Jurkat, Clone E6-1 (cell line): ENCODE measurements around the gene PPP1R15B.

Experiments
- DNase-seq: peaks from one replicate; pipeline ENCODE4 v3.0.0-alpha.2; 2011; ENCODE audit warnings: low read depth, low spot score
- H3K4me3 ChIP-seq: 2 replicates; pipeline ENCODE4 v1.5.1; 2011; ENCODE audit warnings: mild to moderate bottlenecking, low read length, control low read depth, moderate library complexity

Gene PPP1R15B

DNA sequence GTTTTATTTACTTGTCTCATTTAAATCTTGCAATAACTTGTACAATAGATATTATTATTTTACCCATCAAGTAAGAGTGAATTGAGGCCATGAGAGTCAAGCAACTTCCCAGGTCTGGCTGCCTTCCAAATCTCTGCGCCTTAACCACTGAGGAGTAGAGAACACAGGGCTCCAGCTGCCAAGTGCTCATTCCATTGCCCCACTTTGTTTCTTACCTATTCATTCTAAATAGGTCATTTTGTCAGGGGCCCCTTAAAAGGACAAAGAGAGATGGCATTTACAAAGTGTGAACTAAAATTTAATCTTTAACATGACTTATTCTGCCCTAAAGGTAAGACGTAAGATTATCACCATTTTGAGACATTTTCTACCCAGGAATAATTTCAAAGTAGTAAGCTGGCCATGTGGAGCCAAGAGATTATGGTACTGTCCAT, 3.5 kb downstream of the PPP1R15B start:
- DNase-seq, result peak; percentile 54
- H3K4me3 ChIP-seq, result peak overlapping the region; percentile 97

GRCh38 chr1:204407295-204407971, 4.2 kb downstream of the PPP1R15B start:
- no peak for DNase-seq
- H3K4me3 ChIP-seq, result peak overlapping the region; percentile 97

DNA sequence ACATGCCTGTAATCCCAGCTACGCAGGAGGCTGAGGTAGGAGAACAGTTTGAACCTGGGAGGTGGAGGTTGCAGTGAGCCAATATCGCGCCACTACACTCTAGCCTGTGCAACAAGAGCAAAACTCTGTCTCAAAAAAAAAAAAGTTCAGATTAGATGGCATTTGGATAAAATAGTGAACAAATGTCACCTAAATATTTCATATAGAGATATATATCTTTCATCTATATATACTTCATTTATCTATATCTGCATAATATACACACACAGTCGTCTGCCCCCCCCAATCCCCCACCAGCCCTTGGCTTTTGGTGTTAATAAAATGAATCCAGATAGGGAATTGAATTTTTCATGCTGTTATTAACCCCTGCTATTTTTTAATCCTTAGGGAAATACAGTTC, 5.0 kb downstream of the PPP1R15B start:
- no peak overlapping the region for H3K4me3 ChIP-seq
- no peak for DNase-seq

DNA sequence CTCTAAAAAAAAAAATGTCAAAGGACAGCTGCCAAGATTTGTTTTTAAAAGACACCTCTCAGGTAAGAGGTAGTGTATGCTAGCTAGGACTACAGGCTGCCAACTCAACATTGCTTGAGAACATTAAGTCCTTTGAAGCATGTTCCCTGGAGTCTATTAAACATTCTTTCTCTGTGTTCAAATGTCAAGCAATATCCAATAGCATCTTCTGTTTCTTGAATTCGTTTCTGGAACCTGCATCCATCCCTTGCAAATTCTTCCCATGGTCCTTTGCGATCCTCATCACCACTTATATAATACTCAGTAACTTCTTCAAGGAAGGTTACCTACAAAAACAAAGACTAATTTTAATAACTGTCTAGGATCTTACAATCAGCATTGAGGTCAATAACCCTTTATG, 5.6 kb downstream of the PPP1R15B start:
- DNase-seq, result no peak
- H3K4me3 ChIP-seq, result no peak overlapping the region

DNA sequence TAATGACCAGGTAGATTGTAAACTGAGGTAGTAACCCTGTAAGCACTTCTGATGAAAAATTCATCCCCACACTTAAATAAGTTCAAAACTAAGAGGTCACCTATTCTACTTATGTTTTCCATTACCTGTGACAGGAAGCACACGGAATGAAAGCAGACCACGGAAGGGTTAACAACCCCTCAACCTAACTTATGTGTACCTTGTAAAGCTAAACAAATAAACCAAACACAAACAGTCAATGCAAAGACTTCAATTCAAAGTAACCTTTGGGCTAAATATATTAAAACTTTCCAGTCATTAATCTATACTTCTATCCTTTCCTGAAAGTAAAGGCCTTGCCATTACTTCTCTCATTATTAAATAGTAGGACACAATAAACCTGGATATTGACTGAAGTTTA, 7.0 kb downstream of the PPP1R15B start:
- no peak for DNase-seq
- no peak overlapping the region for H3K4me3 ChIP-seq

DNA sequence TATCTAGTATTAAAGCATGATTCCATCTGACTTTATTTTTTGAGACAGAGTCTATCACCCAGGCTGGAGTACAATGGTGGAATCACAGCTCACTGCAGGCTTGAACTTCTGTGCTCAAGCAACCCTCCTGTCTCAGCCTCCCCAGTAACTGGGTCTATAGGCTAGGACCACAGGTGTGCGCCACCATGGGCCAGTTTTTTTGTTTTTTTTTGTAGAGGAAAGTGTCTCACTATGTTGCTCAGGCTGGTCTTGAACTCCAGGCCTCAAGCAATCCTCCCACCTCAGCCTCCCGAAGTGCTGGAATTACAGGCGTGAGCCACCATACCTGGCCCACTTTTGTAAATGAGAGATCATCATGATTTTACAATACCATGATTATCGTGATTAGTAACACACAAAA, 9.2 kb downstream of the PPP1R15B start:
- H3K4me3 ChIP-seq, result no peak overlapping the region
- DNase-seq, result no peak

- no peak for DNase-seq
- H3K4me3 ChIP-seq, result no peak overlapping the region
These were observed 9.9 kb downstream of the PPP1R15B start for GRCh38 chr1:204401730-204402129.

DNA sequence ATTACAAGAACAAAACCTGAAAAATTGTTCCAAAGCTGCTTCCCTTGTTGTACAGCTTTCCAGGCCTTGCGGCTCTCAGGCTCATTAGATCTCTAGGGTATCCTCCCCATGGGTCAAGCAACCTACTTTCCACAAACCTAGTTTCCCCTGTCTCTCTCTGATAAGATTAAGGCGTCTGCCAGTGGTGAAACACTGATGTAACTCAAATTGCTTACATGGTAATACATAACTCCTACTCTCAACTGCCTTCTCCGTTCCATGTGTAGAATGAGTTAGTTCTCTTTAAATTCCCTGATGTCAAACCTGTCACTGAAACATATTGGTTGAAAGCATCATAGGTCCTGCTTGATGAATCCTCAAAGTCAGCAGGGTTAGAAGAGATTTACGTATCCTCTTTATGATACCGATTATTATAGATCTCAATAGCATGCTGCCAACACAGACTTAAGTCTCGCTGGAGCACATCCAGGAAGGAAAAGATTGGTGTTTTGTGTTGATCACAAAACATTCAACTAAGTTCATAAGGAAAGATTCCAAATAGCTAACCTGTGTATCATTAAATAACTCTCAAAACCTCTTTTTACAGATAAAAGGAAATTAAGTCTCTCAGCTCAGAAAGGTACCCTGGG, 10.6 kb downstream of the PPP1R15B start:
- no peak for DNase-seq

DNA sequence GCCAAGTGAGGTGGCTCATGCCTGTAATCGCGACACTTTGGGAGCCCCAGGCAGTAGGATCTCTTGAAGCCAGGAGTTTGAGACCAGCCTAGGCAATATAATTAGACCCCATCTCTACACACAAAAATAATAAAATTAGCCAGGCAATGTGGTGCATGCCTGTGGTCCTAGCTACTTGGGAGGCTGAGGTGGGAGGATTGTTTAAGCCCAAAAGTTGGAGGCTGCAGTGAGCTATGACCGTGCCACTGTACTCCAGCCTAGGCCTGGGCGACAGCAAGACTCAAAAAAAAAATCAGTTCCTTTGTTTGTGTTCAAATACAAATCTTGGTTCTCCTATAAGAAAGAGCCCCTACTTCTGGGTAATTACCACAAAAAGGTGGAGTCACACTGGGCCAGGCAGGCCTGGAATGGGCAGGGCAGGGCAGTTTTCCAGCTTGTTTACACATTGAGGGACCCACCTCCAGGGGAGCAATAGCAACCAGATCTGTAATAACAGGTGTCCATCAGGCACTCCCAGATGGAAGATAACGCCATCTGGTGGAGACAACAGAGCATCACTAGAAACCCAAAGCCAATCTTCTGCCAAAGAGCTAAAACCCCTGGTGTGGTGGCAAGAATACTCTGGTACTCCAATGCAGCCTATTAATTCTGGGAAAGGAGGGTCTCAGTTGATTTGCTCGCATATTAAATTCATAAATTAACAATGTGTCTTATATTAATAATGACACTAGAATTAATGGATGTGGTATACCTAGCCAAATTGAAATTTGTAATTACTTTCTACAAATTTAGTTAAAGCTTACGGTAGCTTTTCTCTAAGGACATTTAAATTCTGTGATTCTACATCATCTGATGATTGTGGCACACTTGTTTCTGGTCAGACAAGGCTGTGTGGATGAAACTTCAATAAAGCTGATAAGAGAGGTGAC, 13.2 kb downstream of the PPP1R15B start:
- H3K4me3 ChIP-seq, result no peak overlapping the region
- peak; percentile 70 for DNase-seq

More for the DNA sequence above, 10.6 kb downstream of the PPP1R15B start:
- H3K4me3 ChIP-seq, result no peak overlapping the region

DNA sequence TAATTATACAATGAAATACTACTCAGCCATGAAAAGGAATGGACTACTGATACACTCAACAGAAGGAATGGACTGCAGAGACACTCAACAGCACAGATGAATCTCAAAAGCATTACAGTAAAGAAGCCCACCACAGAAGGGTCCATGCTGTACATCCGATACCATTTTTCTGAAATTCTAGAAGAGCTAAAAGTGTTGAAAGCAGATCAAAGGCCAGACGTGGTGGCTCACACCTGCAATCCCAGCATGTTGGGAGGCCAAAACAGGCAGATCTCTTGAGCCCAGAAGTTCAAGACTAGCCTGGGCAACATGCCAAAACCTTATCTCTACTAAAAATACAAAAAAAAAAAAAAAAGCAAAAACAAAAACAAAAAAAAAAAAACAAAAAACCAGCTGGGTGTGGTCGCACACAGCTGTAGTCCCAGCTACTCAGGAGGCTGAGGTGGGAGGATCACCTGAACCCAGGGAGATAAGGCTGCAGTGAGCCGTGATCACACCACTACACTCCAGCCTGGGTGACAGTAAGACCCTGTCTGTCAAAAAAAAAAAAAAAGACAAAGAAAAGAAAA, 15.5 kb downstream of the PPP1R15B start:
- no peak for DNase-seq
- H3K4me3 ChIP-seq, result no peak overlapping the region

GRCh38 chr1:204391629-204392028, 20.0 kb downstream of the PPP1R15B start:
- DNase-seq, result no peak
- H3K4me3 ChIP-seq, result no peak overlapping the region

GRCh38 chr1:204390751-204391466, 20.7 kb downstream of the PPP1R15B start:
- DNase-seq, result no peak

DNA sequence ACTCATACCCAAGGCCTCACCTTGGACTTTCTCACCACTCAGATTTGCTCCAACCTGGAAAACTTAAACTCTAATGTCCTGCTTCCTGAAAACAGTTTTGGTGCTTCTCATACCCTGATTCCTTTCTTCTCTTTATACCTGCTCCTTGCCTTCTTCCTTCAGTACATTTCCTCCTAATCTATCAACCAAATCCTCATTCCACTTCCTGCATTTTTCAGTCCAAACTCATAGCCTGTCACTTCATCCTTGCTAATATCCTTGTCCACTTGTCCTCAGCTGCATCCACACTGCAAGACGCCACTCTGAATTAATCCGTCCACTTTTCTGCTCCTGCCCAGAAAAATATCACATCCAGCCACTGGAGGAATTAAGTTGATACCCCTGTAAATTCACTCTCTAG, 25.9 kb downstream of the PPP1R15B start:
- no peak for DNase-seq
- no peak overlapping the region for H3K4me3 ChIP-seq

More at GRCh38 chr1:204390751-204391466, 20.7 kb downstream of the PPP1R15B start:
- H3K4me3 ChIP-seq, result no peak overlapping the region

GRCh38 chr1:204384636-204385352, 26.8 kb downstream of the PPP1R15B start:
- no peak overlapping the region for H3K4me3 ChIP-seq
- no peak for DNase-seq

DNA sequence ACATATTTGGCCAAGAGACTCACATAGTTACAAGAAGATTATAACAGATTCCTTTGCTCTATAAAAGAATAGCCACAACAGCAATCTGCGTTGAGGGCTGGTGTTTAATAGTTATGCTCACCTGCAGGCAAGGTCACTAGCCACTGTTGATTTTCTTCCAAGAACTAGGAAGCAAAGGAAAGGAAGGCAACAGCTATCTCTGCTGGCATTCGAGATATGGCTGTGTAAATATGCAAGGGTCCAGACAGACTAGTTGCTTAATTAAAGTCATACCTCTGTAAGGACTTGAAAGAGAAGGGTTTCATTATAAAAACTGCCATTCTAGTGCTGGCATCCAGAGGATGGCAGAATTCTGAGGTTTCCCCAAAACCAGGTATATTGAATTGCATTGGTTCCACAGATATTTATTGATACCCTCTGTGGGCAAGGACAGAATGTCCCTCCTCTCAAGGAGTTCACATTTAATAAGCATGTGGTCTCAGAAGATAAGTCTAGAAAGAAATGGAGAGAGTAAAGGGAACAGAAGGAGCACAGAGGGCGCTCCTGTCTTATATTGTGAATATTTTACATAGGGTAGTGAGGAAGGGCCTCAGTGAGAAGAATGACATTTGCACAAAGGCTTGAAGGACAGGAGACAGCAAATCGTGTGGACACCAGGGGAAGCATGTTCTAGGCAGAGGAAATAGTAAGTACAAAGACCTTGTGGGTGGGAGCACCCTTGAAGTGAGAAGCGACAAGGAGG, 28.3 kb downstream of the PPP1R15B start:
- no peak overlapping the region for H3K4me3 ChIP-seq
- DNase-seq, result no peak

GRCh38 chr1:204382714-204383083, 28.9 kb downstream of the PPP1R15B start:
- peak overlapping the region; percentile 8; the same call in 1 of the 2 replicates for H3K4me3 ChIP-seq
- DNase-seq, result no peak

- no peak for DNase-seq
- H3K4me3 ChIP-seq, result no peak overlapping the region
These were observed 31.3 kb downstream of the PPP1R15B start for GRCh38 chr1:204380293-204380831.
